HepG2 (cell line): ENCODE results near the gene METTL15. TPM values are rescaled to one million over a fixed set of nuclear protein-coding genes. Genes with fewer than 3 reads are reported as not detected.

Source experiments
- ATAC-seq: fragments of 200-7000 bp; cut with Tn5 transposase; 3 replicates; pipeline ENCODE4 v1.9.1; 2020; ENCODE audit warnings: mild to moderate bottlenecking, moderate library complexity
- BruUV-seq: library from RNA; stranded (reverse); fragments of 400-500 nt; replicated peaks from 2 replicates; lab custom pipeline; 2021; lab: Mats Ljungman, UMichigan
- CTCF ChIA-PET: fragments of 300-600 bp; formaldehyde crosslinking; extraction: SDS; loops from one replicate; lab custom pipeline; 2021; ENCODE audit warnings: low total read pairs, inconsistent platforms, low intra/inter-chr PET ratio; lab: Yijun Ruan, JAX
- POLR2A ChIA-PET: fragments of 350-600 bp; sonication (Branson Sonifier 250); formaldehyde crosslinking; loops from one replicate; lab custom pipeline; 2020; ENCODE audit warnings: antibody characterized with exemption, inconsistent platforms; lab: Yijun Ruan, JAX
- DNase-seq: peaks from one replicate; pipeline ENCODE4 v3.0.0-alpha.2; 2015; ENCODE audit warnings: low spot score
- FAIRE-seq: peaks from 3 replicates; lab custom pipeline; 2011; peaks lifted over from hg19 to GRCh38; lab: Jason Lieb, UNC
- H2AFZ ChIP-seq: one replicate; pipeline ENCODE4 v1.6.1; 2011; ENCODE audit warnings: low read length, inconsistent platforms
- H3K27ac ChIP-seq: fragments of 300-600 bp; 3 replicates; pipeline ENCODE4 v1.8.0; 2011; ENCODE audit warnings: mixed run types, mild to moderate bottlenecking, mixed read lengths, low read length, inconsistent platforms; ENCODE audit not compliant: insufficient read depth; ENCODE audit errors: extremely low read length
- H3K27me3 ChIP-seq, 2 experiments: fragments of 200-600 bp in 1 of 2; 2 replicates in 1 of 2; 3 replicates in 1 of 2; pipeline versions ENCODE4 v1.6.0 to v1.8.0; 2011; ENCODE audit warnings: low read length in 2 of 2, mild to moderate bottlenecking in 2 of 2, moderate library complexity in 2 of 2, inconsistent platforms in 1 of 2; ENCODE audit not compliant: insufficient read depth in 2 of 2, control insufficient read depth in 1 of 2
- H3K36me3 ChIP-seq, 2 experiments: fragments of 200-600 bp in 1 of 2; replicated peaks in 1 of 2; 2 replicates in 1 of 2; 3 replicates in 1 of 2; pipeline versions ENCODE4 v1.5.1 to v1.8.0; 2011; ENCODE audit warnings: low read length in 2 of 2, inconsistent platforms in 1 of 2; ENCODE audit not compliant: insufficient read depth in 2 of 2, control insufficient read depth in 1 of 2
- H3K4me1 ChIP-seq: 2 replicates; pipeline ENCODE4 v1.5.1; 2012; ENCODE audit warnings: low read length, inconsistent platforms; ENCODE audit not compliant: insufficient read depth
- H3K4me2 ChIP-seq: 2 replicates; pipeline ENCODE4 v1.6.0; 2011; ENCODE audit warnings: low read depth, low read length, inconsistent platforms
- H3K4me3 ChIP-seq, 3 experiments: fragments of 200-600 bp in 1 of 3; sonication (generic), shearing (Covaris generic) in 1 of 3; replicated peaks in 1 of 3; 2 replicates each; pipeline ENCODE4 v1.5.1; 2011 to 2016; ENCODE audit warnings: low read length in 3 of 3, inconsistent platforms in 2 of 3, low read depth in 2 of 3, mild to moderate bottlenecking in 2 of 3, control low read depth in 1 of 3, mixed read lengths in 1 of 3; ENCODE audit not compliant: insufficient read depth in 1 of 3
- H3K79me2 ChIP-seq: one replicate; pipeline ENCODE4 v1.6.1; 2011; ENCODE audit warnings: low read length, inconsistent platforms; ENCODE audit not compliant: insufficient read depth
- H3K9ac ChIP-seq: 2 replicates; pipeline ENCODE4 v1.6.0; 2011; ENCODE audit warnings: mild to moderate bottlenecking, low read depth, low read length, inconsistent platforms; ENCODE audit not compliant: insufficient read depth
- H3K9me3 ChIP-seq: 2 replicates; pipeline ENCODE4 v1.5.1; 2012; ENCODE audit warnings: mild to moderate bottlenecking, low read length
- H4K20me1 ChIP-seq: 2 replicates; pipeline ENCODE4 v1.6.0; 2011; ENCODE audit warnings: inconsistent platforms, mild to moderate bottlenecking, low read length, moderate library complexity; ENCODE audit not compliant: insufficient read depth
- JDP2 ChIP-seq: sonication (generic); formaldehyde crosslinking; IDR thresholded peaks from 2 replicates; pipeline ENCODE4 v1.8.1; 2022; ENCODE audit warnings: missing genetic modification reagents, borderline replicate concordance
- KMT2B ChIP-seq: IDR thresholded peaks from 2 replicates; pipeline ENCODE4 v1.6.1; 2016; ENCODE audit warnings: missing genetic modification reagents, missing compliant biosample characterization
- LCORL ChIP-seq, 2 experiments: fragments of 450-650 bp in 1 of 2; sonication (generic) in 1 of 2; formaldehyde crosslinking in 1 of 2; IDR thresholded peaks; 2 replicates each; pipeline versions ENCODE4 v1.5.0 to v1.6.1; 2017 to 2020; ENCODE audit warnings: antibody characterized with exemption in 1 of 2, missing genetic modification reagents in 1 of 2
- NBN ChIP-seq: fragments of 450-650 bp; conservative IDR thresholded peaks from 2 replicates; pipeline ENCODE4 v1.6.1; 2017
- RFXANK ChIP-seq: IDR thresholded peaks from 2 replicates; pipeline ENCODE4 v1.6.1; 2016
- SALL2 ChIP-seq: sonication (generic); formaldehyde crosslinking; IDR thresholded peaks from 2 replicates; pipeline ENCODE4 v1.8.1; 2023; ENCODE audit warnings: mild to moderate bottlenecking, missing genetic modification reagents, inconsistent platforms
- YY1 ChIP-seq: IDR thresholded peaks from 2 replicates; pipeline ENCODE4 v1.6.1; 2011; ENCODE audit warnings: low read length, low read depth, moderate library complexity, mild to moderate bottlenecking; ENCODE audit not compliant: insufficient read depth, insufficient replicate concordance
- ZNF563 ChIP-seq: sonication (generic); formaldehyde crosslinking; IDR thresholded peaks from 2 replicates; pipeline ENCODE4 v1.8.0; 2022; ENCODE audit warnings: mild to moderate bottlenecking, moderate library complexity, missing genetic modification reagents
- WGBS: methylation state at CpG from one replicate; pipeline ENCODE4 v1.1.6; 2017; ENCODE audit warnings: low lambda C conversion rate; 5-methylcytosine and 5-hydroxymethylcytosine counted together
- in situ Hi-C: cut with HindIII; loops from 2 replicates; pipeline ENCODE4 v1.10.0; 2017; ENCODE audit warnings: low pct_unique_long_range_greater_than_20kb; ENCODE audit not compliant: extremely low pct_ligation_motif_present
- intact Hi-C: fragments of 100-400 bp; cut with micrococcal nuclease; formaldehyde crosslinking; loops from one replicate; pipeline ENCODE4 v1.10.0; 2022; ENCODE audit not compliant: unreplicated experiment
- polyA plus RNA-seq, 8 experiments: library from polyadenylated mRNA; depleted of rRNA in 3 of 8; stranded (reverse) in 7 of 8; unstranded in 1 of 8; fragments of >200 nt; fragmentation: Illumina TruSeq in 4 of 8; extraction: Trizol in 4 of 8; gene quantifications; 2 replicates each; pipeline versions ENCODE4 v1.2.1 to v1.2.3, GENCODE V29; 2011 to 2016; ENCODE audit warnings: low read depth in 4 of 8, missing spikeins in 1 of 8, mixed read lengths in 1 of 8; ENCODE audit not compliant: insufficient read depth in 1 of 8
- total RNA-seq, 5 experiments: library from RNA; depleted of rRNA; stranded (reverse); fragments of >200 nt; fragmentation: Illumina TruSeq; extraction: Trizol; gene quantifications; 2 replicates each; pipeline ENCODE4 v1.2.3, GENCODE V29; 2016; ENCODE audit warnings: low read depth in 1 of 5
- TF ChIP-seq, protein P1 (sequence below): sonication (generic); formaldehyde crosslinking; IDR thresholded peaks from 2 replicates; pipeline ENCODE4 v1.4.0; 2020; ENCODE audit warnings: missing genetic modification reagents, borderline replicate concordance
- TF ChIP-seq, protein P2 (sequence below): sonication (generic); formaldehyde crosslinking; IDR thresholded peaks from 2 replicates; pipeline ENCODE4 v1.9.0; 2021; ENCODE audit warnings: missing genetic modification reagents, borderline replicate concordance
- TF ChIP-seq, protein P3 (sequence below): sonication (generic); formaldehyde crosslinking; IDR thresholded peaks from 2 replicates; pipeline ENCODE4 v1.8.0; 2022; ENCODE audit warnings: mild to moderate bottlenecking, missing genetic modification reagents
- TF ChIP-seq, protein P4 (sequence below): sonication (generic); formaldehyde crosslinking; IDR thresholded peaks from 2 replicates; pipeline ENCODE4 v1.8.0; 2022; ENCODE audit warnings: missing genetic modification reagents, mild to moderate bottlenecking, inconsistent platforms, borderline replicate concordance
- TF ChIP-seq, protein P5 (sequence below): sonication (generic); formaldehyde crosslinking; IDR thresholded peaks from 2 replicates; pipeline ENCODE4 v1.4.0; 2020; ENCODE audit warnings: missing genetic modification reagents, borderline replicate concordance

Gene METTL15
- total and polyA plus RNA-seq, 2 of the 13 experiments (the other 11 are each of a cell fraction or from before 2014, with no cell fraction given): 6.5 to 14.0 TPM

DNA sequence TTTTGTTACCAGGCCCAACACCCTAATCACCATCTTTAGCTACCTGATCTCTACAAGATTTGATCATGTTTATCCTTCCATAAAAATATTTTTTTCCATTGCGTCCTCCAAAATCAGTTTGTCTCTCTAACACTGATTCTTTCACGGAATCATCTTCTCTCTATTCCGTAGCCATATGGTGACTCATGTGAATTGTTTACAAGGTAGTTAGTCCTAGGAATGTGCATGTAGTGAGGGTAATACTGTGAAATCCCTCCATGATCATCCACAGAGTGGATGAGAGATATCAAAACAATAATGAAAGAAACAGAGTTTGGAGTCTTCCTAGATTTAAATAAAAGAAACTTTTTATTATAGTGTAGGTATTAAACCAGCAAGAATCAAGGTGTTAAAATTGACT lies 230.2 kb downstream of the METTL15 start:
- BruUV-seq: no TSS peak
- Histone ChIP-seq H3K27me3 (no peaks in the 10 kb centered on the region), H2AFZ (no peak overlapping the region), H3K4me1 (peaks cover 8% of the 10 kb centered on the region), H3K79me2 (no peaks in the 10 kb centered on the region), H3K36me3 (no peaks in the 10 kb centered on the region), H3K4me2 (no peak overlapping the region), H3K9me3 (peaks cover 14% of the 10 kb centered on the region), H3K27ac (no peak overlapping the region), H3K9ac (no peak overlapping the region), H3K4me3 (no peak overlapping the region), H4K20me1 (no peaks in the 10 kb centered on the region)
- in situ Hi-C loops: no loop called here
- WGBS: 94% methylated on average over 3 of the region's 3 CpGs
- ATAC-seq (no peak), FAIRE-seq (no peak), DNase-seq (no peak)
- ChIA-PET CTCF (no interaction called here), POLR2A (no interaction called here)
- intact Hi-C loops: no loop called here
- no peak for TF ChIP-seq KMT2B
- TF ChIP-seq, protein P1, sequence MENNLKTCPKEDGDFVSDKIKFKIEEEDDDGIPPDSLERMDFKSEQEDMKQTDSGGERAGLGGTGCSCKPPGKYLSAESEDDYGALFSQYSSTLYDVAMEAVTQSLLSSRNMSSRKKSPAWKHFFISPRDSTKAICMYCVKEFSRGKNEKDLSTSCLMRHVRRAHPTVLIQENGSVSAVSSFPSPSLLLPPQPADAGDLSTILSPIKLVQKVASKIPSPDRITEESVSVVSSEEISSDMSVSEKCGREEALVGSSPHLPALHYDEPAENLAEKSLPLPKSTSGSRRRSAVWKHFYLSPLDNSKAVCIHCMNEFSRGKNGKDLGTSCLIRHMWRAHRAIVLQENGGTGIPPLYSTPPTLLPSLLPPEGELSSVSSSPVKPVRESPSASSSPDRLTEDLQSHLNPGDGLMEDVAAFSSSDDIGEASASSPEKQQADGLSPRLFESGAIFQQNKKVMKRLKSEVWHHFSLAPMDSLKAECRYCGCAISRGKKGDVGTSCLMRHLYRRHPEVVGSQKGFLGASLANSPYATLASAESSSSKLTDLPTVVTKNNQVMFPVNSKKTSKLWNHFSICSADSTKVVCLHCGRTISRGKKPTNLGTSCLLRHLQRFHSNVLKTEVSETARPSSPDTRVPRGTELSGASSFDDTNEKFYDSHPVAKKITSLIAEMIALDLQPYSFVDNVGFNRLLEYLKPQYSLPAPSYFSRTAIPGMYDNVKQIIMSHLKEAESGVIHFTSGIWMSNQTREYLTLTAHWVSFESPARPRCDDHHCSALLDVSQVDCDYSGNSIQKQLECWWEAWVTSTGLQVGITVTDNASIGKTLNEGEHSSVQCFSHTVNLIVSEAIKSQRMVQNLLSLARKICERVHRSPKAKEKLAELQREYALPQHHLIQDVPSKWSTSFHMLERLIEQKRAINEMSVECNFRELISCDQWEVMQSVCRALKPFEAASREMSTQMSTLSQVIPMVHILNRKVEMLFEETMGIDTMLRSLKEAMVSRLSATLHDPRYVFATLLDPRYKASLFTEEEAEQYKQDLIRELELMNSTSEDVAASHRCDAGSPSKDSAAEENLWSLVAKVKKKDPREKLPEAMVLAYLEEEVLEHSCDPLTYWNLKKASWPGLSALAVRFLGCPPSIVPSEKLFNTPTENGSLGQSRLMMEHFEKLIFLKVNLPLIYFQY (CRISPR knock-in tag): no peak
- TF ChIP-seq, protein P2, sequence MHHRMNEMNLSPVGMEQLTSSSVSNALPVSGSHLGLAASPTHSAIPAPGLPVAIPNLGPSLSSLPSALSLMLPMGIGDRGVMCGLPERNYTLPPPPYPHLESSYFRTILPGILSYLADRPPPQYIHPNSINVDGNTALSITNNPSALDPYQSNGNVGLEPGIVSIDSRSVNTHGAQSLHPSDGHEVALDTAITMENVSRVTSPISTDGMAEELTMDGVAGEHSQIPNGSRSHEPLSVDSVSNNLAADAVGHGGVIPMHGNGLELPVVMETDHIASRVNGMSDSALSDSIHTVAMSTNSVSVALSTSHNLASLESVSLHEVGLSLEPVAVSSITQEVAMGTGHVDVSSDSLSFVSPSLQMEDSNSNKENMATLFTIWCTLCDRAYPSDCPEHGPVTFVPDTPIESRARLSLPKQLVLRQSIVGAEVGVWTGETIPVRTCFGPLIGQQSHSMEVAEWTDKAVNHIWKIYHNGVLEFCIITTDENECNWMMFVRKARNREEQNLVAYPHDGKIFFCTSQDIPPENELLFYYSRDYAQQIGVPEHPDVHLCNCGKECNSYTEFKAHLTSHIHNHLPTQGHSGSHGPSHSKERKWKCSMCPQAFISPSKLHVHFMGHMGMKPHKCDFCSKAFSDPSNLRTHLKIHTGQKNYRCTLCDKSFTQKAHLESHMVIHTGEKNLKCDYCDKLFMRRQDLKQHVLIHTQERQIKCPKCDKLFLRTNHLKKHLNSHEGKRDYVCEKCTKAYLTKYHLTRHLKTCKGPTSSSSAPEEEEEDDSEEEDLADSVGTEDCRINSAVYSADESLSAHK (CRISPR knock-in tag): no peak
- TF ChIP-seq, protein P3, sequence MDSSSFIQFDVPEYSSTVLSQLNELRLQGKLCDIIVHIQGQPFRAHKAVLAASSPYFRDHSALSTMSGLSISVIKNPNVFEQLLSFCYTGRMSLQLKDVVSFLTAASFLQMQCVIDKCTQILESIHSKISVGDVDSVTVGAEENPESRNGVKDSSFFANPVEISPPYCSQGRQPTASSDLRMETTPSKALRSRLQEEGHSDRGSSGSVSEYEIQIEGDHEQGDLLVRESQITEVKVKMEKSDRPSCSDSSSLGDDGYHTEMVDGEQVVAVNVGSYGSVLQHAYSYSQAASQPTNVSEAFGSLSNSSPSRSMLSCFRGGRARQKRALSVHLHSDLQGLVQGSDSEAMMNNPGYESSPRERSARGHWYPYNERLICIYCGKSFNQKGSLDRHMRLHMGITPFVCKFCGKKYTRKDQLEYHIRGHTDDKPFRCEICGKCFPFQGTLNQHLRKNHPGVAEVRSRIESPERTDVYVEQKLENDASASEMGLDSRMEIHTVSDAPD: no peak
- no peak for TF ChIP-seq ZNF563 (CRISPR knock-in tag)
- TF ChIP-seq, protein P4, sequence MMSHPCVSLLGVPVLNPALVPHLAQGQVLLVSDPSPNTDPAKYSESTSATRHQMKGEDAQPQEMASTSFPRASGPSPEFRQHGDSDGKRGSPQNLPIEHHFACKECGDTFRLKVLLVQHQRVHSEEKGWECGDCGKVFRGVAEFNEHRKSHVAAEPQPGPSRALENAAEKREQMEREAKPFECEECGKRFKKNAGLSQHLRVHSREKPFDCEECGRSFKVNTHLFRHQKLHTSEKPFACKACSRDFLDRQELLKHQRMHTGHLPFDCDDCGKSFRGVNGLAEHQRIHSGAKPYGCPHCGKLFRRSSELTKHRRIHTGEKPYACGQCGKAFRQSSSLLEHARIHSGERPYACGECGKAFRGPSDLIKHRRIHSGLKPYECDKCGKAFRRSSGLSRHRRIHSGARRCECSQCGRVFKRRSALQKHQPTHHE: no peak
- TF ChIP-seq YY1: no peak
- TF ChIP-seq SALL2 (CRISPR knock-in tag): no peak
- TF ChIP-seq LCORL (IDR thresholded peaks at IDR 0.05): no peak
- TF ChIP-seq LCORL (CRISPR knock-in tag; IDR thresholded peaks at IDR 0.05): no peak
- TF ChIP-seq RFXANK (CRISPR knock-in tag): no peak
- TF ChIP-seq, protein P5, sequence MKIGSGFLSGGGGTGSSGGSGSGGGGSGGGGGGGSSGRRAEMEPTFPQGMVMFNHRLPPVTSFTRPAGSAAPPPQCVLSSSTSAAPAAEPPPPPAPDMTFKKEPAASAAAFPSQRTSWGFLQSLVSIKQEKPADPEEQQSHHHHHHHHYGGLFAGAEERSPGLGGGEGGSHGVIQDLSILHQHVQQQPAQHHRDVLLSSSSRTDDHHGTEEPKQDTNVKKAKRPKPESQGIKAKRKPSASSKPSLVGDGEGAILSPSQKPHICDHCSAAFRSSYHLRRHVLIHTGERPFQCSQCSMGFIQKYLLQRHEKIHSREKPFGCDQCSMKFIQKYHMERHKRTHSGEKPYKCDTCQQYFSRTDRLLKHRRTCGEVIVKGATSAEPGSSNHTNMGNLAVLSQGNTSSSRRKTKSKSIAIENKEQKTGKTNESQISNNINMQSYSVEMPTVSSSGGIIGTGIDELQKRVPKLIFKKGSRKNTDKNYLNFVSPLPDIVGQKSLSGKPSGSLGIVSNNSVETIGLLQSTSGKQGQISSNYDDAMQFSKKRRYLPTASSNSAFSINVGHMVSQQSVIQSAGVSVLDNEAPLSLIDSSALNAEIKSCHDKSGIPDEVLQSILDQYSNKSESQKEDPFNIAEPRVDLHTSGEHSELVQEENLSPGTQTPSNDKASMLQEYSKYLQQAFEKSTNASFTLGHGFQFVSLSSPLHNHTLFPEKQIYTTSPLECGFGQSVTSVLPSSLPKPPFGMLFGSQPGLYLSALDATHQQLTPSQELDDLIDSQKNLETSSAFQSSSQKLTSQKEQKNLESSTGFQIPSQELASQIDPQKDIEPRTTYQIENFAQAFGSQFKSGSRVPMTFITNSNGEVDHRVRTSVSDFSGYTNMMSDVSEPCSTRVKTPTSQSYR: no peak
- no peak for TF ChIP-seq NBN
- no peak for TF ChIP-seq JDP2 (CRISPR knock-in tag)
